K562 (cell line): ENCODE measurements around the gene ZNF138. TPM values are rescaled to one million over a fixed set of nuclear protein-coding genes. Genes with fewer than 3 reads are reported as not detected.

Experiments
- CC2D1A ChIP-seq: fragments of 450-650 bp; IDR thresholded peaks from 2 replicates; pipeline ENCODE4 v1.6.1; 2017; ENCODE audit warnings: mild to moderate bottlenecking
- FOXA3 ChIP-seq, 2 experiments: fragments of 450-650 bp in 1 of 2; sonication (generic) in 1 of 2; formaldehyde crosslinking; IDR thresholded peaks in 1 of 2; conservative IDR thresholded peaks in 1 of 2; 2 replicates each; pipeline versions ENCODE4 v1.4.0 to v1.8.0; 2020 to 2022; ENCODE audit warnings: mild to moderate bottlenecking in 2 of 2, missing genetic modification reagents in 1 of 2
- FOXP1 ChIP-seq: sonication (generic); formaldehyde crosslinking; IDR thresholded peaks from 2 replicates; pipeline ENCODE4 v1.8.0; 2022; ENCODE audit warnings: mild to moderate bottlenecking, missing genetic modification reagents
- NFIC ChIP-seq: fragments of 450-650 bp; IDR thresholded peaks from 2 replicates; pipeline ENCODE4 v1.6.1; 2017; ENCODE audit warnings: mild to moderate bottlenecking, inconsistent platforms
- TRIM25 ChIP-seq: fragments of 450-650 bp; IDR thresholded peaks from 2 replicates; pipeline ENCODE4 v1.7.0; 2016; ENCODE audit warnings: borderline replicate concordance
- ZFPM2 ChIP-seq: fragments of 250-450 bp; sonication (Bioruptor Pico); IDR thresholded peaks from 2 replicates; pipeline ENCODE4 v1.5.1; 2022; ENCODE audit warnings: mild to moderate bottlenecking
- ZKSCAN1 ChIP-seq: fragments of 150-350 bp; IDR thresholded peaks from 2 replicates; pipeline ENCODE4 v1.6.1; 2016; ENCODE audit warnings: low read depth, low read length
- ZNF3 ChIP-seq: fragments of 250-450 bp; sonication (Bioruptor Pico); IDR thresholded peaks from 2 replicates; pipeline ENCODE4 v1.5.0; 2021; ENCODE audit warnings: mild to moderate bottlenecking, moderate library complexity
- ZNF445 ChIP-seq: fragments of 250-450 bp; sonication (Bioruptor Pico); IDR thresholded peaks from 2 replicates; pipeline ENCODE4 v1.4.0; 2020; ENCODE audit warnings: low read depth, mild to moderate bottlenecking, moderate library complexity
- ZNF507 ChIP-seq: conservative IDR thresholded peaks from 2 replicates; pipeline ENCODE4 v1.6.1; 2017; ENCODE audit warnings: missing genetic modification characterization, missing compliant biosample characterization
- ZNF512 ChIP-seq: IDR thresholded peaks from 2 replicates; pipeline ENCODE4 v1.6.1; 2016; ENCODE audit warnings: missing genetic modification characterization, missing compliant biosample characterization
- polyA plus RNA-seq, 8 experiments: library from polyadenylated mRNA; depleted of rRNA in 4 of 8; stranded (reverse) in 5 of 8; unstranded in 3 of 8; fragments of >200 nt; fragmentation: Nextera tagmentation in 2 of 8; fragmentation: Illumina TruSeq in 1 of 8; extraction: Ambion mirVana in 2 of 8; extraction: Trizol in 1 of 8; gene quantifications; 2 replicates each; pipeline versions ENCODE4 v1.2.1 to v1.2.3, GENCODE V29; 2011 to 2014; ENCODE audit warnings: inconsistent platforms in 1 of 8, missing spikeins in 1 of 8
- total RNA-seq, 7 experiments: library from RNA; depleted of rRNA in 6 of 7; stranded (reverse); fragments of >200 nt in 6 of 7; fragmentation: Illumina TruSeq in 2 of 7; extraction: Trizol in 2 of 7; gene quantifications; 2 replicates each; pipeline versions ENCODE4 v1.2.1 to v1.2.3, GENCODE V29; 2011 to 2021; ENCODE audit warnings: low replicate concordance in 1 of 7
- TF ChIP-seq, protein P1 (sequence below): fragments of 250-450 bp; sonication (Bioruptor Pico); IDR thresholded peaks from 2 replicates; pipeline ENCODE4 v1.5.0; 2021

Gene ZNF138
- total and polyA plus RNA-seq, 9 of the 15 experiments (the other 6 are each of a cell fraction or from before 2014, with no cell fraction given), result 14.6 to 34.9 (median 22.6) TPM

GRCh38 chr7:64755865-64756264 is 38.4 kb upstream of the ZNF138 start (continued):
- TF ChIP-seq FOXP1 (CRISPR knock-in tag), result no peak
- TF ChIP-seq ZNF445, result no peak
- no peak for TF ChIP-seq ZFPM2 (CRISPR knock-in tag)
- TF ChIP-seq ZNF512 (tag), result no peak
- TF ChIP-seq ZNF3 (CRISPR knock-in tag), result no peak
- TF ChIP-seq TRIM25, result no peak
- TF ChIP-seq ZNF507 (tag), result no peak
- TF ChIP-seq CC2D1A, result no peak
- TF ChIP-seq, protein P1, sequence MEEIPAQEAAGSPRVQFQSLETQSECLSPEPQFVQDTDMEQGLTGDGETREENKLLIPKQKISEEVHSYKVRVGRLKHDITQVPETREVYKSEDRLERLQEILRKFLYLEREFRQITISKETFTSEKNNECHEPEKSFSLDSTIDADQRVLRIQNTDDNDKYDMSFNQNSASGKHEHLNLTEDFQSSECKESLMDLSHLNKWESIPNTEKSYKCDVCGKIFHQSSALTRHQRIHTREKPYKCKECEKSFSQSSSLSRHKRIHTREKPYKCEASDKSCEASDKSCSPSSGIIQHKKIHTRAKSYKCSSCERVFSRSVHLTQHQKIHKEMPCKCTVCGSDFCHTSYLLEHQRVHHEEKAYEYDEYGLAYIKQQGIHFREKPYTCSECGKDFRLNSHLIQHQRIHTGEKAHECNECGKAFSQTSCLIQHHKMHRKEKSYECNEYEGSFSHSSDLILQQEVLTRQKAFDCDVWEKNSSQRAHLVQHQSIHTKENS (CRISPR knock-in tag), result no peak
- no peak for TF ChIP-seq FOXA3 (CRISPR knock-in tag; conservative IDR thresholded peaks at IDR 0.05 in 1 of 2, IDR thresholded peaks at IDR 0.05 in 1 of 2)
- no peak for TF ChIP-seq ZKSCAN1
- TF ChIP-seq NFIC, result no peak
- TF ChIP-seq, all 486 proteins: peak for 0
